Measurements from ENCODE around the gene WBP4. TPM values are rescaled to one million over a fixed set of nuclear protein-coding genes. Genes with fewer than 3 reads are reported as not detected.
"Not testable (repeated sequence)": the region's sequence is repeated elsewhere in the genome, so short reads cannot be mapped to it uniquely, and the experiment has no call there.

Gene WBP4
- polyA plus RNA-seq, 2 of the 4 experiments (the other 2 are of a cell fraction), result 9.0 to 13.9 TPM

DNA sequence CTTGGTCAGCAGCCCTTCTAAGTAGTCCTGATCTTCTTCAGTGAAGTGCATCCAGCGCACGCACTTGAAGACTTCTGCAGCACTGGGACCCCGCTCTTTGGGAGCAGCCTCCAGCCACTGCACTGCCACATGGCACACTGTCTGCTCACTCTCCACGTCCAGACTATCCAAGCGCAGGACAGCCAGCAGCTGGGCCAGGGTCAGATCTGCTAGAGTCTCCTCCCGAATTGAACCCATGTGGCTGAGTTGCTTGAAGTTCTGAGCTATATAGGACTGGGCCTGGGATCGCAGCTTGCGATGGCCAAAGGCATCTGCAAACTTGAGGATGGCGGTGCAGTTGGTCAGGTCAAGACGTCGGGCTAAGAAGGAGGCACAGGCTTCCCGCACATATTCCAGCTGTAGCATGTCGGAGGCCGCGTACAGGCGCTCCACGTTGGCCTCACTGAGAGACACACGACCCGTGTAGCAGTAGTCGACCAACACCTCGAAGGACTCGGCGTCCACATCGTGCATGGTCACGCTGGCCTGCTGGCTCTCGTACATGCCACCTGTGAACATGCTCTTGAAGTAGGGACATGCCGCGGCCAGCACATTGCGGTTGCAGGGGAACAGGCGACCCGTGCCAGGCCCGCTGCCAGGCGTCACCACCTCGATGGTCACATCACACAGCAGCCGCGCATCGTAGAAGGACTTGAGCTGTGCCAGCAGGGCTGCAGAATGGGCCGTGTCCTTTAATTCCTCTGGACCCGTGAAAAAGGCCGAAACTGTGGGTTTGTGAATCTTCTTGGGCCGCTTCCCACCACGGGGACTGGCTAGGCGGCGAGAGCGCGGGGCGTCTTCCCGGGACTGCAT is 70.6 kb downstream of the WBP4 start:
- POLR2A ChIA-PET, result interaction anchor here (0.6 to 1.3 kb wide), 2 partner anchors 71 to 84 kb away, joined by 4 read pairs; partner anchors contain the start of gene WBP4
- DNase-seq (ENCODE audit: low read depth in 1 of 2, low spot score in 1 of 2); FAIRE-seq; H3K9me3 ChIP-seq; CTCF ChIA-PET: not testable (repeated sequence)
- H3K4me3 ChIP-seq, result peak overlapping the region; percentile 57
- TF ChIP-seq PHF8 (IDR thresholded peaks at IDR 0.05; ENCODE audit: borderline replicate concordance, low read depth), result 0 out of 2 replicates have a peak, but pooled peaks have one; percentile 26
- peak overlapping the region; percentile 81 to 92 for H3K27ac ChIP-seq
- peak overlapping the region; percentile 80 for H3K4me2 ChIP-seq
- peaks cover 11% of the 10 kb centered on the region; the same call in 2 of the 3 replicates for H3K4me1 ChIP-seq
- peak; percentile 43 to 45; a peak in 5 of 6 replicates for ATAC-seq
- 46% methylated on average over 36 of the region's 48 CpGs for WGBS (ENCODE audit: missing lambda C conversion rate)

DNA sequence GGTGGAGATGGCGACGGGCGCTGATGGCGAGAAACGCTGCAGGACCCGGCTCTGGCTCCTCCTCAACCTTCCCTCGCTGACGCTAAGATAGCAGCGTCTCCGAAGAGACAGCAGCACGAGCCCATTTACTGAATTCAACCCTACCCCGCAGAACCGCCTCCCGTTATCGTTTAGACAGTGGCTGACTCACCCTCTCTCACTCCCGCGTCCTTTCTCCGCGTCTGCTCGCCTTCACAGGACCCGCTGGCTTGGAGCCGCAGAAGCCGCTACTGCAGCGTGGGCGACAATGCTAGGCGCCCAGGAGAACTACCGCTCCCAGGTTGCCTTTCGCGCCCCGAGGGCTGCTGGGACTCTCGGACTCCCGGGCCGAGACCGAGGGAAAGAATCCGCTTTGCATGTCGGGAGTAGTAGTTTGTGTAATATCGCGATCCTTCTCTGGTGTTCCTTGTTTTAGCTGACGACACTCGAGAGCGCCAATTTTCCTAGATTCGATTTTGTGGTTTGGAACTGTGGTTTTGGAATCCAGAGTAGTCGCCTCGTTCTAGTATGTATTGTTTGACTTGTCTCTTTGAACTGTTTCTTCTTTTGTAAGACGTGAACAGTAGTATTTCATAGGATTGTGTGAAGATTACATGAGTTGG is 71.3 kb downstream of the WBP4 start, which contains the start of gene KBTBD6:
Gene KBTBD6 (minus strand): TSS at position 291 of the 641 bp plus-strand sequence. CDS start 291 bp downstream, outside the sequence.
- peak; percentile 56 to 95 for DNase-seq (ENCODE audit: low read depth in 1 of 2, low spot score in 1 of 2)
- H3K4me1 ChIP-seq, result peaks cover 11% of the 10 kb centered on the region; the same call in 2 of the 3 replicates
- ChIA-PET POLR2A (interaction anchor here (0.6 to 1.3 kb wide), 2 partner anchors 71 to 84 kb away, joined by 4 read pairs; partner anchors contain the start of gene WBP4), CTCF (no interaction called here)
- ATAC-seq, result peak; percentile 99 to 100
- 1% methylated on average over 25 of the region's 45 CpGs for WGBS (ENCODE audit: missing lambda C conversion rate)
- peak within 1 kb of the TSS; percentile 81 to 92 for H3K27ac ChIP-seq
- peak within 1 kb of the TSS; percentile 57 for H3K4me3 ChIP-seq
- FAIRE-seq, result no peak
- H3K4me2 ChIP-seq, result peak within 1 kb of the TSS; percentile 80
- H3K9me3 ChIP-seq, result no peaks in the 10 kb centered on the region
- TF ChIP-seq POLR2AphosphoS2 (conservative IDR thresholded peaks at IDR 0.05; ENCODE audit: low read length) (no peak), SREBF2 (IDR thresholded peaks at IDR 0.05) (no peak), HOXB13 (CRISPR knock-in tag; IDR thresholded peaks at IDR 0.05; ENCODE audit: low read depth) (no peak), CHD4 (IDR thresholded peaks at IDR 0.05; ENCODE audit: borderline replicate concordance) (no peak), SMC3 (IDR thresholded peaks at IDR 0.05) (no peak), KDM1A (IDR thresholded peaks at IDR 0.05; ENCODE audit: low read depth) (no peak), FOXS1 (CRISPR knock-in tag; IDR thresholded peaks at IDR 0.05) (no peak), BHLHE40 (IDR thresholded peaks at IDR 0.05; ENCODE audit: low read depth, low read length) (no peak), ZSCAN20 (CRISPR knock-in tag; IDR thresholded peaks at IDR 0.05) (no peak), JUN (IDR thresholded peaks at IDR 0.05) (peak; percentile 57 to 61; a peak in 1 of 5 replicates), CHD2 (IDR thresholded peaks at IDR 0.05; ENCODE audit: low read length, partially characterized antibody) (peak; percentile 87), ZNF302 (CRISPR knock-in tag; IDR thresholded peaks at IDR 0.05) (no peak), MAFK (IDR thresholded peaks at IDR 0.05; ENCODE audit: partially characterized antibody) (no peak), HEYL (CRISPR knock-in tag; IDR thresholded peaks at IDR 0.05) (no peak), ZC3H11A (IDR thresholded peaks at IDR 0.05) (no peak), PHF8 (IDR thresholded peaks at IDR 0.05; ENCODE audit: borderline replicate concordance, low read depth) (no peak), ESRRA (IDR thresholded peaks at IDR 0.05; ENCODE audit: borderline replicate concordance, low read length) (no peak), EP300 (IDR thresholded peaks at IDR 0.05) (no peak), HOXB5 (CRISPR knock-in tag; IDR thresholded peaks at IDR 0.05) (no peak), GATA3 (IDR thresholded peaks at IDR 0.05; ENCODE audit: borderline replicate concordance) (peak; percentile 60; the same call in 1 of the 2 replicates), NPAS2 (CRISPR knock-in tag; IDR thresholded peaks at IDR 0.05; ENCODE audit: borderline replicate concordance) (no peak), TFCP2L1 (CRISPR knock-in tag; IDR thresholded peaks at IDR 0.05) (no peak), TP53 (CRISPR knock-in tag; IDR thresholded peaks at IDR 0.05) (no peak), RNF2 (IDR thresholded peaks at IDR 0.05; ENCODE audit: borderline replicate concordance, low read depth) (no peak)
- TF ChIP-seq, protein P1, sequence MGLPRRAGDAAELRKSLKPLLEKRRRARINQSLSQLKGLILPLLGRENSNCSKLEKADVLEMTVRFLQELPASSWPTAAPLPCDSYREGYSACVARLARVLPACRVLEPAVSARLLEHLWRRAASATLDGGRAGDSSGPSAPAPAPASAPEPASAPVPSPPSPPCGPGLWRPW (IDR thresholded peaks at IDR 0.05), result no peak
- TF ChIP-seq, protein P2, sequence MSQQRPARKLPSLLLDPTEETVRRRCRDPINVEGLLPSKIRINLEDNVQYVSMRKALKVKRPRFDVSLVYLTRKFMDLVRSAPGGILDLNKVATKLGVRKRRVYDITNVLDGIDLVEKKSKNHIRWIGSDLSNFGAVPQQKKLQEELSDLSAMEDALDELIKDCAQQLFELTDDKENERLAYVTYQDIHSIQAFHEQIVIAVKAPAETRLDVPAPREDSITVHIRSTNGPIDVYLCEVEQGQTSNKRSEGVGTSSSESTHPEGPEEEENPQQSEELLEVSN (IDR thresholded peaks at IDR 0.05; ENCODE audit: borderline replicate concordance, low read depth), result no peak
- TF ChIP-seq, protein P3, sequence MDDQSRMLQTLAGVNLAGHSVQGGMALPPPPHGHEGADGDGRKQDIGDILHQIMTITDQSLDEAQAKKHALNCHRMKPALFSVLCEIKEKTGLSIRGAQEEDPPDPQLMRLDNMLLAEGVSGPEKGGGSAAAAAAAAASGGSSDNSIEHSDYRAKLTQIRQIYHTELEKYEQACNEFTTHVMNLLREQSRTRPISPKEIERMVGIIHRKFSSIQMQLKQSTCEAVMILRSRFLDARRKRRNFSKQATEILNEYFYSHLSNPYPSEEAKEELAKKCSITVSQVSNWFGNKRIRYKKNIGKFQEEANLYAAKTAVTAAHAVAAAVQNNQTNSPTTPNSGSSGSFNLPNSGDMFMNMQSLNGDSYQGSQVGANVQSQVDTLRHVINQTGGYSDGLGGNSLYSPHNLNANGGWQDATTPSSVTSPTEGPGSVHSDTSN (IDR thresholded peaks at IDR 0.05), result no peak
- TF ChIP-seq, protein P4, sequence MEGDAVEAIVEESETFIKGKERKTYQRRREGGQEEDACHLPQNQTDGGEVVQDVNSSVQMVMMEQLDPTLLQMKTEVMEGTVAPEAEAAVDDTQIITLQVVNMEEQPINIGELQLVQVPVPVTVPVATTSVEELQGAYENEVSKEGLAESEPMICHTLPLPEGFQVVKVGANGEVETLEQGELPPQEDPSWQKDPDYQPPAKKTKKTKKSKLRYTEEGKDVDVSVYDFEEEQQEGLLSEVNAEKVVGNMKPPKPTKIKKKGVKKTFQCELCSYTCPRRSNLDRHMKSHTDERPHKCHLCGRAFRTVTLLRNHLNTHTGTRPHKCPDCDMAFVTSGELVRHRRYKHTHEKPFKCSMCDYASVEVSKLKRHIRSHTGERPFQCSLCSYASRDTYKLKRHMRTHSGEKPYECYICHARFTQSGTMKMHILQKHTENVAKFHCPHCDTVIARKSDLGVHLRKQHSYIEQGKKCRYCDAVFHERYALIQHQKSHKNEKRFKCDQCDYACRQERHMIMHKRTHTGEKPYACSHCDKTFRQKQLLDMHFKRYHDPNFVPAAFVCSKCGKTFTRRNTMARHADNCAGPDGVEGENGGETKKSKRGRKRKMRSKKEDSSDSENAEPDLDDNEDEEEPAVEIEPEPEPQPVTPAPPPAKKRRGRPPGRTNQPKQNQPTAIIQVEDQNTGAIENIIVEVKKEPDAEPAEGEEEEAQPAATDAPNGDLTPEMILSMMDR (IDR thresholded peaks at IDR 0.05), result no peak
- TF ChIP-seq, protein P5, sequence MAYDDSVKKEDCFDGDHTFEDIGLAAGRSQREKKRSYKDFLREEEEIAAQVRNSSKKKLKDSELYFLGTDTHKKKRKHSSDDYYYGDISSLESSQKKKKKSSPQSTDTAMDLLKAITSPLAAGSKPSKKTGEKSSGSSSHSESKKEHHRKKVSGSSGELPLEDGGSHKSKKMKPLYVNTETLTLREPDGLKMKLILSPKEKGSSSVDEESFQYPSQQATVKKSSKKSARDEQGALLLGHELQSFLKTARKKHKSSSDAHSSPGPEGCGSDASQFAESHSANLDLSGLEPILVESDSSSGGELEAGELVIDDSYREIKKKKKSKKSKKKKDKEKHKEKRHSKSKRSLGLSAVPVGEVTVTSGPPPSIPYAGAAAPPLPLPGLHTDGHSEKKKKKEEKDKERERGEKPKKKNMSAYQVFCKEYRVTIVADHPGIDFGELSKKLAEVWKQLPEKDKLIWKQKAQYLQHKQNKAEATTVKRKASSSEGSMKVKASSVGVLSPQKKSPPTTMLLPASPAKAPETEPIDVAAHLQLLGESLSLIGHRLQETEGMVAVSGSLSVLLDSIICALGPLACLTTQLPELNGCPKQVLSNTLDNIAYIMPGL (CRISPR knock-in tag; IDR thresholded peaks at IDR 0.05; ENCODE audit: borderline replicate concordance), result no peak
- TF ChIP-seq, protein P6, sequence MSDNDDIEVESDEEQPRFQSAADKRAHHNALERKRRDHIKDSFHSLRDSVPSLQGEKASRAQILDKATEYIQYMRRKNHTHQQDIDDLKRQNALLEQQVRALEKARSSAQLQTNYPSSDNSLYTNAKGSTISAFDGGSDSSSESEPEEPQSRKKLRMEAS (IDR thresholded peaks at IDR 0.05), result no peak; the same call in 1 of the 2 replicates

All from A549 (cell line).